GM18951 (cell line): ENCODE results near the gene ARSK.

Experiments used
- POLR2A ChIP-seq: IDR thresholded peaks from 4 replicates; pipeline ENCODE4 v1.6.1; 2011; ENCODE audit warnings: mild to moderate bottlenecking; ENCODE audit not compliant: insufficient read length, insufficient read depth; ENCODE audit errors: extremely low read depth
- in situ Hi-C: fragments of 300-500 bp; cut with MboI; formaldehyde crosslinking; loops from one replicate; pipeline ENCODE4 v1.12.0; 2022; ENCODE audit warnings: low sequenced_read_pairs, mixed read lengths, inconsistent platforms; ENCODE audit not compliant: unreplicated experiment

The ARSK gene

GRCh38 chr5:95590880-95591279 is 36.0 kb downstream of the ARSK start:
- no peak for TF ChIP-seq POLR2A
- in situ Hi-C loops = no loop called here

GRCh38 chr5:95591490-95591901 is 36.6 kb downstream of the ARSK start:
- no peak for TF ChIP-seq POLR2A
- in situ Hi-C loops = no loop called here

- in situ Hi-C loops = no loop called here
- no peak for TF ChIP-seq POLR2A
Observed at GRCh38 chr5:95595289-95595931, 40.5 kb downstream of the ARSK start.

GRCh38 chr5:95599252-95599651 is 44.4 kb downstream of the ARSK start:
- no peak for TF ChIP-seq POLR2A
- in situ Hi-C loops = no loop called here

- no peak for TF ChIP-seq POLR2A
- in situ Hi-C loops = no loop called here
Observed at GRCh38 chr5:95600557-95600956, 45.7 kb downstream of the ARSK start.

DNA sequence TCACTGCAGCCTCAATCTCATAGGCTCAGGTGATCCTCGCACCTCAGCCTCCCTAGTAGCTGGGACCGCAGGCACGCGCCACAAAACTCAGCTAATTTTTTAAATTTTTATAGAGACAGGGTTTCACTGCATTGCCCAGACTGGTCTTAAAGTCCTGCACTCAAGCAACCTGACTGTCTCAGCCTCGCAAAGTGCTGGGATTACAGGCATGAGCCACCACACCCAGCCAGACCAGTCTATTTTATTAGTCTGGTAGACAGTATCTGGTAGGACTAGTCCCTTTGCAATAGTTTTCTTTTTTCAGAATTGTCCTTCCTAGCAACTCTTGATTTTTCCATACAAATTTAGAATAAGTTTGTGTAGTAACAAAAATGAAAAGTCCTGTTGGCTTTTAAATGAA is 50.9 kb downstream of the ARSK start:
- no peak for TF ChIP-seq POLR2A
- in situ Hi-C loops = no loop called here

GRCh38 chr5:95606419-95606818 is 51.5 kb downstream of the ARSK start:
- no peak for TF ChIP-seq POLR2A
- in situ Hi-C loops = no loop called here

DNA sequence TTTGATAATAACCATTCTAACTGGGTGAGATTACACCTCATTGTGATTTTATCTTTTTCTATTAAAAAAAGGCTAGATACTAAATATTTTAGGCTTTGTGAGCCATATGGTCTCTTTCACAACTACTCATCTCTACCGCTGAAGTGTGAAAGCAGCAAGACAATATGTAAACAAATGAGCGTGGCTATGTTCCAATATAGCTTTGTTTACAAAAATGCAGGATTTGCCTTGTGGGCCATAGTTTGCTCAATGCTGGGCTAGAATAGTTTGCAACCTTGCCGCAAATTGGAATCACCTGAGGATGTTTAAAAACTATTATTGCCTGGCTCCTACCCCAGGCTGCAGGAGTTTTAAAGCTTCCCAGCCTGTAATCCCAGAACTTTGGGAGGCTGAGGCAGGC is 54.8 kb downstream of the ARSK start:
- in situ Hi-C loops = no loop called here
- TF ChIP-seq POLR2A = no peak

DNA sequence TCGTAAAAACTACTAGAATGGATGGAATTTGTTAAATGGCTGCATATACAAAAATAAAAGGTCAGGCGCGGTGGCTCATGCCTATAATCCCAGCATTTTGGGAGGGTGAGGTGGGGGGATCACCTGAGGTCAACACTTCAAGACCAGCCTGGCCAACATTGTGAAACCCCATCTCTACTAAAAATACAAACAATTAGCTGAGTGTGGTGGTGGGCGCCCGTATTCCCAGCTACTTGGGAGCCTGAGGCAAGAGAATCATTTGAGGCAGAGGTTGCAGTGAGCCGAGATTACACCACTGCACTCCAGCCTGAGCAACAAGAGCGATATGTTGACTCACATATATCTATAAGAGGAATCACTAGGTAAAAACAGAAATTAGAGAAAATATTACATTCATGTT is 55.6 kb downstream of the ARSK start:
- in situ Hi-C loops = no loop called here
- no peak for TF ChIP-seq POLR2A

DNA sequence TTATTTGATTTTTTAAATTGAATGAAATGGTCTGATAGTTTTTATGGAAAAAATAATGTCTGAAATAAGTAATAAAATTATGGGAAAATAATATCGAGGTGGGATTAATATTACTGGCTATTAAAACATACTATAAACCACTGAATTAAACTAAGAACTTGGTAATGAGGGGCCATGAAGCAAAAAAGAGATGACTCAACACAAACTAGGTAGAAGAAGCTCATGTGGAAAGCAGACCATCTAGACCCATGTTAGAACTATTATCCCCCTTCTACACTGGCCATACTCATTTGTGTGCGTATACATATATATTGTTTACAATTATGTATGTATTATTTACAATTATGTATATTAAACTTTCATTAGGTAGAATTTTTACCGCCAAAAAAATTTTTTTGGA is 56.5 kb downstream of the ARSK start:
- in situ Hi-C loops = no loop called here
- TF ChIP-seq POLR2A = no peak

GRCh38 chr5:95613514-95613913 is 58.6 kb downstream of the ARSK start:
- in situ Hi-C loops = no loop called here
- no peak for TF ChIP-seq POLR2A

DNA sequence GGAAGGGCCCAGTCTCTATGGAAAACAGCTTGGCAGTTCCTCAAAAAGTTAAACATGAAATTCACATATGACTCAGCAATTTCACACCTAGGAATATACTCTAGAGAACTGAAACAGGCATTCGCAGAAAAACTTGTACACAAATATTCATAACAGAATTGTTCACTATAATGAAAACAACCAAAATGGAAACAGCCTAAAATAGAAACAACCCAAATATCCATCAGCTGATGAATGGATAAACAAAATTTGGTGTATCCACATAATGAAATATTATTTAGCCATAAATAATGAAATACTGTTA is 60.2 kb downstream of the ARSK start:
- in situ Hi-C loops = no loop called here
- no peak for TF ChIP-seq POLR2A

GRCh38 chr5:95617057-95617456 is 62.2 kb downstream of the ARSK start:
- in situ Hi-C loops = no loop called here
- no peak for TF ChIP-seq POLR2A

- TF ChIP-seq POLR2A = no peak
- in situ Hi-C loops = no loop called here
Observed at GRCh38 chr5:95619096-95619495, 64.2 kb downstream of the ARSK start.

DNA sequence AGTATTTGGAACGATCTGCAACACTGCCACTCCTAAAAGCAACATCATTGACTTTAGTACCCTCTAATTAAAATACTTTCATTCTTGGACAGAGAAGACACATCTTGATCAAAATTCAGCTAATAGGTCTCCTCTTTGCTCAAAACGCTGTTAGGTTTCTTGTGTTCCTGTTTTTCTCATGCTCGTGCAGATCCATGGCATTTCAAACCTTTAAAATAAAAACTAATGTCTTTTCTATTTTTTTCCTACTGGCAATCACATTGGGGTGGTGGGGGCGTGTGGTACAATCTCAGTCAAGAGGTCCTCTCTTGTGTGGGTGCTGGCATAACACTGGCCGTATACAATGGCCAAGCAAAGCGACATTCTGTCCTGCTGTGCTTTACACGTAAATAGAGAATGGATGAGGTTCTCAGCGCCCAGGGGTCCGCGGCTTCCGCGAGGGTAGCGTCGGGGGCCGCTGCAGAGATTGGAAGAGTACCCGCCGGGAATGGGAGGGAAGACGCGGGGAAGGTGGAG is 64.7 kb downstream of the ARSK start:
- in situ Hi-C loops = no loop called here

More for the DNA sequence above, 64.7 kb downstream of the ARSK start:
- no peak for TF ChIP-seq POLR2A
